ENCODE measurements around the gene NELFCD. TPM values are rescaled to one million over a fixed set of nuclear protein-coding genes. Genes with fewer than 3 reads are reported as not detected.

The NELFCD gene
- polyA plus RNA-seq, 1 of the 3 experiments (the other 2 are of a cell fraction) = 90.0 TPM

- 9% methylated on average over 15 of the region's 29 CpGs for WGBS (ENCODE audit: low lambda C conversion rate)
- H2AFZ ChIP-seq (ENCODE audit: low read depth) = peak overlapping the region; percentile 87; the same call in 1 of the 2 replicates
- peak; percentile 47 for DNase-seq
- no peaks in the 10 kb centered on the region for H3K27me3 ChIP-seq (ENCODE audit: insufficient read depth)
- ChIA-PET CTCF (interaction anchor here (0.8 to 1.6 kb wide), 3 partner anchors 92 to 514 kb away, joined by 3 read pairs; no protein-coding TSS in a partner anchor), POLR2A (interaction anchor here (0.6 to 1.2 kb wide), 3 partner anchors 28 to 130 kb away, joined by 3 read pairs; no protein-coding TSS in a partner anchor)
- peak overlapping the region; percentile 68 to 87 for H3K4me3 ChIP-seq (ENCODE audit: low read depth in 2 of 2, low read length in 1 of 2)
- no peaks in the 10 kb centered on the region for H3F3A ChIP-seq (replicated peaks; ENCODE audit: insufficient read depth)
- peak overlapping the region; percentile 76 for H3K9ac ChIP-seq
- H3K36me3 ChIP-seq (replicated peaks in 1 of 2; ENCODE audit: control insufficient read depth in 1 of 2, insufficient read depth in 2 of 2, low read length in 1 of 2) = peaks cover 2 to 7% of the 10 kb centered on the region in 2 experiments
- TF ChIP-seq YY1 (IDR thresholded peaks at IDR 0.05; ENCODE audit: low read depth) (0 out of 2 replicates have a peak, but pooled peaks have one; percentile 29), TEAD4 (IDR thresholded peaks at IDR 0.05; ENCODE audit: borderline replicate concordance, insufficient read depth) (no peak)
- H4K20me1 ChIP-seq (ENCODE audit: insufficient read depth) = peaks cover 24% of the 10 kb centered on the region
- H3K79me2 ChIP-seq (ENCODE audit: insufficient read depth) = peaks cover 52% of the 10 kb centered on the region
- H3K9me3 ChIP-seq = no peaks in the 10 kb centered on the region
- peaks cover 9 to 31% of the 10 kb centered on the region in 2 experiments; a peak in 2 of 4 replicates for H3K4me1 ChIP-seq (ENCODE audit: control insufficient read depth in 1 of 2, insufficient read depth in 2 of 2, low read depth in 1 of 2, low read length in 1 of 2)
- peak overlapping the region; percentile 57 to 85; a peak in 3 of 4 replicates for H3K27ac ChIP-seq (ENCODE audit: low read depth in 2 of 2, low read length in 1 of 2)
- H3K9me2 ChIP-seq = no peaks in the 10 kb centered on the region
- peak overlapping the region; percentile 78 for H3K4me2 ChIP-seq
Observed at GRCh38 chr20:58981628-58982364, 740 bp downstream of the NELFCD start.

DNA sequence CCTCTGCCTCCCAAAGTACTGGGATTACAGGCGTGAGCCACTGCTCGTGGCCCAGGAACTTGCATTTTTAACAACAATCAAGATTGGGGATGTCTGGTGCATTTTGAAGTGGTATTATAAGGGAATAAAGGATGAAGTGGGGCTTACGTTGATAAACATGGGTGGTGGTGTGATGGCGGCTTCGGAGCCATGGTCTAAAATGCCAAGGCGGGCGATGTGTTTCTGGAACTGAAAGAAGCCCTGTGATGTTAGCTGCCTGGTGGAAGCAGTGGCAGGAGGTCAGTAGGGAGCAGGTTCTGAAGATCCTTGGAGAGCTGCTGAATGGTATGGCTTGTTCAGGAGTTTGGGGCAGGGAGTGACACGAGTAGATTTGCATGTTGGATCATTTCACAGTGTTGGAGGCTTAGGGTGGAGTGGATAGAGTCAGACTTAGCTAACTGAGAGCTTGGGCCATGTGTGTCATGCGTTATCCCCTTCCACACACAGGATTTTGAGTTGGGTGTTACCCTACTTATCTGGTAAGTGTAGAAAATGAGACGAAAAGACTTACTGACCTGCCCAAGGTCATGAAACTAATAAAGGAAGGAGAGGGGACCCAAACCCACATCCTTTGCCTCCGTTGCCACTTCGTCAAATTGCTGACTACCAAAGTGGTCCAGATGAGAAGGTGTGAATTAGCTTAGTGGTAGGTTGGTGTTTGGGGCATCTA lies 1.5 kb downstream of the NELFCD start:
- H3K27me3 ChIP-seq (ENCODE audit: insufficient read depth) = no peaks in the 10 kb centered on the region
- H3K4me3 ChIP-seq (ENCODE audit: low read depth in 2 of 2, low read length in 1 of 2) = peak overlapping the region; percentile 68 to 87
- peaks cover 24% of the 10 kb centered on the region for H4K20me1 ChIP-seq (ENCODE audit: insufficient read depth)
- H3K9me3 ChIP-seq = no peaks in the 10 kb centered on the region
- H3F3A ChIP-seq (replicated peaks; ENCODE audit: insufficient read depth) = no peaks in the 10 kb centered on the region
- DNase-seq = no peak
- H3K36me3 ChIP-seq (replicated peaks in 1 of 2; ENCODE audit: control insufficient read depth in 1 of 2, insufficient read depth in 2 of 2, low read length in 1 of 2) = peaks cover 10 to 14% of the 10 kb centered on the region in 2 experiments
- no peak overlapping the region for H3K27ac ChIP-seq (ENCODE audit: low read depth in 2 of 2, low read length in 1 of 2)
- H3K4me1 ChIP-seq (ENCODE audit: control insufficient read depth in 1 of 2, insufficient read depth in 2 of 2, low read depth in 1 of 2, low read length in 1 of 2) = peaks cover 9 to 36% of the 10 kb centered on the region in 2 experiments; a peak in 3 of 4 replicates
- 98% methylated on average over 12 of the region's 12 CpGs for WGBS (ENCODE audit: low lambda C conversion rate)
- H3K4me2 ChIP-seq = peak overlapping the region; percentile 78
- H3K9me2 ChIP-seq = no peaks in the 10 kb centered on the region
- no peak overlapping the region for H2AFZ ChIP-seq (ENCODE audit: low read depth)
- ChIA-PET POLR2A (interaction anchor here (1.2 kb wide), 1 partner anchor 91 kb away, joined by 3 read pairs; no protein-coding TSS in a partner anchor), CTCF (interaction anchor here (0.6 to 1.6 kb wide), 3 partner anchors 12 to 513 kb away, joined by 3 to 4 read pairs (median 3); no protein-coding TSS in a partner anchor)
- peak overlapping the region; percentile 76; the same call in 1 of the 2 replicates for H3K9ac ChIP-seq
- peaks cover 52% of the 10 kb centered on the region for H3K79me2 ChIP-seq (ENCODE audit: insufficient read depth)
- no peak for TF ChIP-seq RAD21 (IDR thresholded peaks at IDR 0.05; ENCODE audit: low read length)
- no peak for TF ChIP-seq SMC3 (IDR thresholded peaks at IDR 0.05; ENCODE audit: low read depth, low read length)
- TF ChIP-seq, protein P1, sequence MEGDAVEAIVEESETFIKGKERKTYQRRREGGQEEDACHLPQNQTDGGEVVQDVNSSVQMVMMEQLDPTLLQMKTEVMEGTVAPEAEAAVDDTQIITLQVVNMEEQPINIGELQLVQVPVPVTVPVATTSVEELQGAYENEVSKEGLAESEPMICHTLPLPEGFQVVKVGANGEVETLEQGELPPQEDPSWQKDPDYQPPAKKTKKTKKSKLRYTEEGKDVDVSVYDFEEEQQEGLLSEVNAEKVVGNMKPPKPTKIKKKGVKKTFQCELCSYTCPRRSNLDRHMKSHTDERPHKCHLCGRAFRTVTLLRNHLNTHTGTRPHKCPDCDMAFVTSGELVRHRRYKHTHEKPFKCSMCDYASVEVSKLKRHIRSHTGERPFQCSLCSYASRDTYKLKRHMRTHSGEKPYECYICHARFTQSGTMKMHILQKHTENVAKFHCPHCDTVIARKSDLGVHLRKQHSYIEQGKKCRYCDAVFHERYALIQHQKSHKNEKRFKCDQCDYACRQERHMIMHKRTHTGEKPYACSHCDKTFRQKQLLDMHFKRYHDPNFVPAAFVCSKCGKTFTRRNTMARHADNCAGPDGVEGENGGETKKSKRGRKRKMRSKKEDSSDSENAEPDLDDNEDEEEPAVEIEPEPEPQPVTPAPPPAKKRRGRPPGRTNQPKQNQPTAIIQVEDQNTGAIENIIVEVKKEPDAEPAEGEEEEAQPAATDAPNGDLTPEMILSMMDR (IDR thresholded peaks at IDR 0.05) = no peak
- no peak for TF ChIP-seq RFX5 (IDR thresholded peaks at IDR 0.05; ENCODE audit: low read length)
- TF ChIP-seq NFIC (IDR thresholded peaks at IDR 0.05; ENCODE audit: borderline replicate concordance) = no peak
- TF ChIP-seq REST (IDR thresholded peaks at IDR 0.05; ENCODE audit: low read depth, low read length) = no peak
- TF ChIP-seq MEF2A (IDR thresholded peaks at IDR 0.05; ENCODE audit: borderline replicate concordance, low read depth) = no peak
- TF ChIP-seq NRF1 (IDR thresholded peaks at IDR 0.05; ENCODE audit: low read depth, low read length) = no peak
- TF ChIP-seq PBX3 (IDR thresholded peaks at IDR 0.05) = no peak
- TF ChIP-seq, protein P2, sequence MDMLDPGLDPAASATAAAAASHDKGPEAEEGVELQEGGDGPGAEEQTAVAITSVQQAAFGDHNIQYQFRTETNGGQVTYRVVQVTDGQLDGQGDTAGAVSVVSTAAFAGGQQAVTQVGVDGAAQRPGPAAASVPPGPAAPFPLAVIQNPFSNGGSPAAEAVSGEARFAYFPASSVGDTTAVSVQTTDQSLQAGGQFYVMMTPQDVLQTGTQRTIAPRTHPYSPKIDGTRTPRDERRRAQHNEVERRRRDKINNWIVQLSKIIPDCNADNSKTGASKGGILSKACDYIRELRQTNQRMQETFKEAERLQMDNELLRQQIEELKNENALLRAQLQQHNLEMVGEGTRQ (IDR thresholded peaks at IDR 0.05; ENCODE audit: borderline replicate concordance, low read depth, low read length) = no peak
- no peak for TF ChIP-seq JUND (IDR thresholded peaks at IDR 0.05)
- TF ChIP-seq USF1 (IDR thresholded peaks at IDR 0.05; ENCODE audit: borderline replicate concordance, low read depth) = no peak
- no peak for TF ChIP-seq CHD2 (IDR thresholded peaks at IDR 0.05; ENCODE audit: low read length, partially characterized antibody)
- TF ChIP-seq RXRA (IDR thresholded peaks at IDR 0.05; ENCODE audit: borderline replicate concordance, low read depth) = no peak
- no peak for TF ChIP-seq ELF1 (IDR thresholded peaks at IDR 0.05)

All from SK-N-SH (cell line).